Vagina (tissue), 2 donors: ENCODE results near the gene ARHGAP35. TPM values are rescaled to one million over a fixed set of nuclear protein-coding genes. Genes with fewer than 3 reads are reported as not detected.

Experiments used
- DNase-seq, 2 donors: peaks; one replicate each; pipeline ENCODE4 v3.0.0-alpha.2; 2017; ENCODE audit errors: extremely low spot score in 2 of 2
- H3K27ac ChIP-seq: fragments of 200-600 bp; sonication (generic); one replicate; pipeline ENCODE4 v1.5.1; 2019
- H3K27me3 ChIP-seq: fragments of 200-600 bp; sonication (generic); one replicate; pipeline ENCODE4 v1.5.1; 2019
- H3K36me3 ChIP-seq, 2 donors: fragments of 200-600 bp; sonication (generic); one replicate each; pipeline ENCODE4 v1.5.1; 2017 to 2019
- H3K4me1 ChIP-seq: fragments of 200-600 bp; sonication (generic); one replicate; pipeline ENCODE4 v1.5.1; 2019
- H3K4me3 ChIP-seq, 2 donors: fragments of 200-600 bp; sonication (generic); 1 replicate in 1 of 2; 2 replicates in 1 of 2; pipeline ENCODE4 v1.5.1; 2016 to 2019
- H3K9me3 ChIP-seq: fragments of 200-600 bp; sonication (generic); one replicate; pipeline ENCODE4 v1.5.1; 2019
- POLR2A ChIP-seq, 2 donors: fragments of 450-650 bp; IDR thresholded peaks; one replicate each; pipeline ENCODE4 v1.6.1; 2017; ENCODE audit warnings: antibody characterized with exemption in 2 of 2, mild to moderate bottlenecking in 2 of 2, moderate library complexity in 2 of 2
- POLR2AphosphoS5 ChIP-seq, 2 donors: sonication (generic); formaldehyde crosslinking; IDR thresholded peaks; one replicate each; pipeline ENCODE4 v1.9.0; 2017; ENCODE audit warnings: antibody characterized with exemption in 2 of 2, mild to moderate bottlenecking in 2 of 2, low read depth in 1 of 2; ENCODE audit not compliant: insufficient read depth in 1 of 2
- intact Hi-C: fragments of 100-400 bp; cut with DNase I; formaldehyde crosslinking; loops from one replicate; pipeline ENCODE4 v1.15.1; 2023
- total RNA-seq: library from RNA; depleted of rRNA; stranded (reverse); fragments of >200 nt; gene quantifications from one replicate; pipeline ENCODE4 v1.2.3, GENCODE V29; 2016
- TF ChIP-seq, protein P1 (sequence below), 3 experiments: fragments of 450-650 bp in 2 of 3; fragments of 200-600 bp in 1 of 3; sonication (generic) in 1 of 3; IDR thresholded peaks; one replicate each; pipeline ENCODE4 v1.5.1; 2017 to 2019; ENCODE audit warnings: antibody characterized with exemption in 3 of 3, mild to moderate bottlenecking in 2 of 3, moderate library complexity in 2 of 3

Gene ARHGAP35
- total RNA-seq, 1 donor from 2014 or later = 42.5 TPM

DNA sequence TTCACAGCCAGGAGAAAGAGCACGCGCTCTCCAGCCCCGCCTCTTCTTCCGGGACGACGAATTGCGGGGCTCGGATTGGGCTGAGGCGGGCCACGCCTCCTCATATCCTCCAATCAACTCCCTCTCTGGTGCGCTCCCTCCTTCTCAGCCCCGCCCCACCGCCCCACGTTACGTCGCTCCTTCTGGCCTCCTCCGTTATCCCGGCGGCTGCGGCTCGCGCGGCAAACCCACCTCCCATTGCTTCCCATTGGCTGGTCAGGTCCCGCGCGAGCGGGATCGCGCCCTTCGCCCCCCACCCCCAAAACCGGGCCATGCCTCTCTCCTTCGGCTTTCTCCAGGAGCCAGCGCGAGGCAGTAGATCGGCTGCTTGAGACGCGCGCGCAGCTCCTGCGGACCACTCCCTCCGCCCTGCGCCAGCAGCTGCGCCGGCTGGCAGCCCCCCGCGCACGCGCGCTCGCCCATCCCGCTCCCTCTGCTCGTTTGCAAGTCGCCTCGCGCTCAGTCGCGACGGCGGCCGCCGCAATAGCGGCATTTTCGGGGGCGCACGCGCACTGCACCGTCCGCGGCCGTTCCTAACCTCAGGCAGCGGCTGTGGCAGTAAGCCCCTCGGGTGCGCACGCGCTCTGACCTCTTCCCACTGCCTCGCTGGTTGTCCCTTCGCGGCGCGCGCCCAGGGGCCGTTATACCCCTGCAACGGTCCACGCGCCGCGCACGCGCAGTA is 512 bp upstream of the ARHGAP35 start:
- Histone ChIP-seq H3K9me3 (no peaks in the 10 kb centered on the region), H3K4me3 (peak overlapping the region; percentile 61 to 79), H3K4me1 (peaks cover 59% of the 10 kb centered on the region), H3K36me3 (no peaks in the 10 kb centered on the region), H3K27me3 (no peaks in the 10 kb centered on the region), H3K27ac (peak overlapping the region; percentile 96)
- intact Hi-C loops = loop anchor here (5.0 kb wide), 1 partner anchor 42 kb away; no protein-coding TSS in a partner anchor
- DNase-seq = peak in 1 of 2 donors; percentile 98
- TF ChIP-seq, protein P1, sequence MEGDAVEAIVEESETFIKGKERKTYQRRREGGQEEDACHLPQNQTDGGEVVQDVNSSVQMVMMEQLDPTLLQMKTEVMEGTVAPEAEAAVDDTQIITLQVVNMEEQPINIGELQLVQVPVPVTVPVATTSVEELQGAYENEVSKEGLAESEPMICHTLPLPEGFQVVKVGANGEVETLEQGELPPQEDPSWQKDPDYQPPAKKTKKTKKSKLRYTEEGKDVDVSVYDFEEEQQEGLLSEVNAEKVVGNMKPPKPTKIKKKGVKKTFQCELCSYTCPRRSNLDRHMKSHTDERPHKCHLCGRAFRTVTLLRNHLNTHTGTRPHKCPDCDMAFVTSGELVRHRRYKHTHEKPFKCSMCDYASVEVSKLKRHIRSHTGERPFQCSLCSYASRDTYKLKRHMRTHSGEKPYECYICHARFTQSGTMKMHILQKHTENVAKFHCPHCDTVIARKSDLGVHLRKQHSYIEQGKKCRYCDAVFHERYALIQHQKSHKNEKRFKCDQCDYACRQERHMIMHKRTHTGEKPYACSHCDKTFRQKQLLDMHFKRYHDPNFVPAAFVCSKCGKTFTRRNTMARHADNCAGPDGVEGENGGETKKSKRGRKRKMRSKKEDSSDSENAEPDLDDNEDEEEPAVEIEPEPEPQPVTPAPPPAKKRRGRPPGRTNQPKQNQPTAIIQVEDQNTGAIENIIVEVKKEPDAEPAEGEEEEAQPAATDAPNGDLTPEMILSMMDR (IDR thresholded peaks at IDR 0.05) = no peak
- peak; percentile 82 to 84 for TF ChIP-seq POLR2AphosphoS5 (IDR thresholded peaks at IDR 0.05; ENCODE audit: insufficient read depth in 1 of 2, low read depth in 1 of 2)
- TF ChIP-seq POLR2A (IDR thresholded peaks at IDR 0.05) = peak in 1 of 2 donors; percentile 28

- Histone ChIP-seq H3K4me1 (peaks cover 64% of the 10 kb centered on the region), H3K9me3 (no peaks in the 10 kb centered on the region), H3K36me3 (no peaks in the 10 kb centered on the region), H3K27ac (peak overlapping the region; percentile 96), H3K4me3 (peak overlapping the region; percentile 61 to 79), H3K27me3 (no peaks in the 10 kb centered on the region)
- no peak for DNase-seq
- intact Hi-C loops = loop anchor here (5.0 kb wide), 1 partner anchor 40 kb away; no protein-coding TSS in a partner anchor
- no peak for TF ChIP-seq POLR2A (IDR thresholded peaks at IDR 0.05)
- peak in 1 of 2 donors; percentile 33 for TF ChIP-seq POLR2AphosphoS5 (IDR thresholded peaks at IDR 0.05; ENCODE audit: insufficient read depth in 1 of 2, low read depth in 1 of 2)
Measured at GRCh38 chr19:46861691-46862502, 1.1 kb downstream of the ARHGAP35 start.

DNA sequence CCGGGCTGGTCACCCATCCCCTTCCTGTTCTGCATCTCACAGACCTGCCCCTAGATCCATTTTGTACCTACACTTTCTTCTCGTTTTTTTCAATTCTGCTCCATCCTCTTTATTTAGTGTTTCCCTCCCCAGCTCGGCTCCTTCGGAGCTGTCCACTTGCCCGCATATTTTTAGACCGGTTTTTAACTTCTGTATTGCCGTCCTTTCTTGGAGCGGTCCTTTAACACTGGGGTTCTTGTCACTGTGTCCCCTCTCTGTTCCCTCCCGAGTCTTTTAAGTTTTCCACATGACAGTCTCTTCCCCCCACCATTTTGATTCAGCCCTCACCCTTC is 1.7 kb downstream of the ARHGAP35 start:
- peaks cover 64% of the 10 kb centered on the region for H3K4me1 ChIP-seq
- DNase-seq = no peak

DNA sequence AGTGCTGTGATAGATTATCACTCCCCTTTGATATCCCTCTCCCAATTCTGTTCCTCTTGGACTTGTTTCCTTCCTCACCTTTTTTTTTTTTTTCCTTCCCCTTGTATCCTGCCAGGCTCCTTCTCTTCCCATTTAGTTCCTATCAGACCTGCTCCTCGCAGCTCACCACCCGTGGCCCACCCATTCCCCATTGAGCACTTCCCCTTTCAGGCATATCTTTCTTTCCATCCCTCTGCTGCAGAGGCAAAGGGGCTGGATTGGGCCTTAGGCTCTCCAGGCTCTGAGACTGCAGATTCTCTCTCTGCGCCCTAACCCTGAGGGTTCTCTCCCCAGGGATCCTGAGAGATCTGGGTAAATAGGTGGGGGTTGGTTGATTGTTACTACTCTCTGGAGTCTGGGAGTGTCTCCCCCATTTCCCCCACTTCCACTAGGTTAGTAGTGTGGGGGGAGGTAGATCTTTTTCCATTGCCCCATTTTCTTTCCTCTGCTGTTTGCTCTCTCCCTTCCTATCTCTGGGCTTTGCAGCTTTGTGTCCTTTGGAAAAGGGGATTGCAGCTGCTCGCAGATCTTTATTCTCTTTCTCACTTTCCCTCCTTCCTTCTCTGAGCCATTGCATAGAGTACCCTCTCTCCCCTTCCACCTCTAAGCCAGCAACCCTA is 2.3 kb downstream of the ARHGAP35 start:
- Histone ChIP-seq H3K4me1 (peaks cover 69% of the 10 kb centered on the region), H3K9me3 (no peaks in the 10 kb centered on the region), H3K36me3 (no peaks in the 10 kb centered on the region), H3K27me3 (no peaks in the 10 kb centered on the region), H3K27ac (peak overlapping the region; percentile 96), H3K4me3 (peak overlapping the region; percentile 61 to 79)
- TF ChIP-seq POLR2AphosphoS5 (IDR thresholded peaks at IDR 0.05; ENCODE audit: insufficient read depth in 1 of 2, low read depth in 1 of 2) (no peak), POLR2A (IDR thresholded peaks at IDR 0.05) (no peak)
- TF ChIP-seq, protein P1 (IDR thresholded peaks at IDR 0.05) = no peak
- intact Hi-C loops = loop anchor here (5.0 kb wide), 1 partner anchor 39 kb away; no protein-coding TSS in a partner anchor
- no peak for DNase-seq

More for the DNA sequence above, 1.7 kb downstream of the ARHGAP35 start:
- Histone ChIP-seq H3K27ac (peak overlapping the region; percentile 96), H3K27me3 (no peaks in the 10 kb centered on the region), H3K36me3 (no peaks in the 10 kb centered on the region), H3K4me3 (peak overlapping the region; percentile 61 to 79), H3K9me3 (no peaks in the 10 kb centered on the region)
- intact Hi-C loops = loop anchor here (5.0 kb wide), 1 partner anchor 40 kb away; no protein-coding TSS in a partner anchor
- TF ChIP-seq POLR2AphosphoS5 (IDR thresholded peaks at IDR 0.05; ENCODE audit: insufficient read depth in 1 of 2, low read depth in 1 of 2) = no peak
- TF ChIP-seq, protein P1 (IDR thresholded peaks at IDR 0.05) = no peak
- TF ChIP-seq POLR2A (IDR thresholded peaks at IDR 0.05) = no peak
